ENCODE measurements around the gene NUP205.

DNA sequence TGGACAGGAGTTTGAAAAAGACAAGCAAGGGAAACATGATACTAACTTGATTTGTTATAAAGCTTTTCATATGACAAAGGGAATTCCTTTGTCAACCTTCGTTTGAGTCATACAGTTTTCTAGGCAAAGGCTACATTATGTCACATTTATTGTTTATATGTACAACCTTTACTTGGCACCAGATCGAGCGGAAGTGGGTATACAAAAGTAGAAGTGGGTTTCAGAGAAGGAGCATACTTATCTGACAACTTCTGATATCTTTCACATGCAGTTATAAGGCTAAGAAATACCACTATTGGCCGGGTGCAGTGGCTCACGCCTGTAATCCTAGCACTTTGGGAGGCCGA lies 115.6 kb downstream of the NUP205 start:
- TF ChIP-seq POLR2A (IDR thresholded peaks at IDR 0.05; ENCODE audit: low read length) (no peak), GATA1 (IDR thresholded peaks at IDR 0.05; ENCODE audit: low read depth, low read length) (no peak)

Data from erythroblast (primary cell).